NCI-H2171 treated with DMSO at 0.1 percent for 48 hours (cell line): ENCODE measurements around the gene LDHAL6B.
A peak's percentile ranks its signal among the peaks of the same experiment; 100 is the strongest.

ENCODE experiments used
- DNase-seq: peaks from one replicate; lab custom pipeline; 2025; lab: John Stamatoyannopoulos, UW

The LDHAL6B gene

DNA sequence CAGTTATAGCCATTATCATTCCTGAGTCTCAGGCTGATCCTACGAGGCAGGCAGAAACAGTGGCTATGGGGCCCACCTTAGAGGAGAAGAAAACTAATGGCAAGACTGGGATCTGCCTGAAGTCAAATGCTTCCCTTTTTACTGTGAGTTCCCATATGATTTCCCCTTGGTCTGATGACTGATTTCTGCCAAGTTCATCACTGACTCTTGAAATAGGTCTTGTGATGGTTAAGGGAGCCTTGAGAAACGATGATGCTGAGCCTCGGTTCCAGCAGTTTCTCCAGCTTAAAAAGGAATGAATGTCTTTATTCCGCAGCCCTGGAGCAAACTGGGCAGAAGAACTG, 29.4 kb upstream of the LDHAL6B start:
- DNase-seq: no peak

DNA sequence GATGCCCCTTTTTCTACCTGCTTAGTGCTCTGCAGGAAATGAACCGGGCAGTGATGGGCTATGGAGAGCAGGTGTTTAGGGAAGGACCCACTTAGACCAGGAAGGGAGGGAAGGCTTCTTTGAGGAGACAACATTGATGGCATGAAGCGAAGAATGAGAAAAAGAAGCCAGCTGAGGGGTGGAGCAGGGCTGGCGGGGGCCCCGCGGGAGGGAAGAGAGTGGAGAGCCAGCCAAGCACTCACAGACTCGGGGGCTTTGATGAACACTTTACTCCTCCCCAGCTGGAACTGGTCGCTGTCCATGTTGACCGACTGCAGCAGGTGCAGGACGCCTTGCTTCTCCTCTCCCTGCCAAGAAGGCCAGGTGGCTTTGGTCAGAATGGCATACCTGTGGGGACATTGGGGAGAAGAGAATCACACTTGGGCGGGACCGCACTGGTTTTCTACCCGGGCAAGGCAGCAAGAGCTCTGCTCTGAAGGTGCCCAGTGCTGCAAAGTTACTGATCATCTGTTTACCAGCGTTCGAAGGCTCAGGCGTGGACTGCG, 28.4 kb upstream of the LDHAL6B start:
- no peak for DNase-seq

DNA sequence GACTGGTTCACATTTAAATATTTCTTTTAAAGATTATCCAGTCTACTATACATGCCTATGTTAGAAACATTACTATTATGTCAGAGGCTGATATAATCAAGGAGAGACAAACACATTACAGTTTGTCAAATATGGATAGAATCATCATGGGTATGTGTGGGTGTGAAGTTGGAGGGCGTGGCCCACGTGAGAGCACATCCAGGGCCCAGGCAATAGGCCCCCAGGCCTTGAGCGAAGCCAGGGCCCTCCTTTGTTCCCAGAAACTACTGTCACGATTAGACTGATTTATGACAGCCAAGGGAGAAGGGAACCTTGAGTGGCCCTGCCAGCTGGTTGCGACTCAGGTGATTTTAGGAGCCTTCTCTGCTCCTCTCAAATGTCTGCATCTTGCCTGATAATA, 26.9 kb upstream of the LDHAL6B start:
- DNase-seq: peak; percentile 76

DNA sequence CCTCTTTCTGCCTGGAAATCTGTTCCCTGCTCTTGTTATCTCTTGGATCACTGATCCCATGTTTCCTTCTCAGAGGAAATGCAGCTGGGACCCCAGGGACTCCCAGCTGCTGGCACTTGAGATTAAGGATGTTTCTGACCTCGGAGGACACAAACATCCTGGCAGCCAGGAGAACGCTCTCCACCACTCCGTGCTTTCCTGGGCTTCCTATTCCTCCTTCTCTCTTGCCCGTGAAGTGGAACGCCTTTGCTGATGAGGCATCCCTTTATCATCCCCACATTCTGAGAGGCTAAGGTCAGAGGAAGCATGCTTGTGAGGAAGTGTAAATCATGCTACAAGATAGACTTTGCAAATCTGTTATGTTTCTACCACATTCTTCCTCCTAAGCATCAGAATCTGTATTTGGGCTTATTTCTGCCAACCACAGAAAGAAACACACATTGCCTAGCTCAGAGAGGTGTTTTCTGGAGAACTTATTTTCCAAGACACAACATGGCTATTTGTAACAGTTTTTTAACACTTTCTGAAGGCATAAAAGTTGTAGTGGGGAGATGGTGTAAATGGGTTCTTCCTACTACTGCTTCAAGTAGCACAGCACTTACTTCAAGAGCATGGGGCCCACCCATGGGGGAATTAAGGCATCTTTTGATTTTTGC, 25.6 kb upstream of the LDHAL6B start:
- DNase-seq: no peak

DNA sequence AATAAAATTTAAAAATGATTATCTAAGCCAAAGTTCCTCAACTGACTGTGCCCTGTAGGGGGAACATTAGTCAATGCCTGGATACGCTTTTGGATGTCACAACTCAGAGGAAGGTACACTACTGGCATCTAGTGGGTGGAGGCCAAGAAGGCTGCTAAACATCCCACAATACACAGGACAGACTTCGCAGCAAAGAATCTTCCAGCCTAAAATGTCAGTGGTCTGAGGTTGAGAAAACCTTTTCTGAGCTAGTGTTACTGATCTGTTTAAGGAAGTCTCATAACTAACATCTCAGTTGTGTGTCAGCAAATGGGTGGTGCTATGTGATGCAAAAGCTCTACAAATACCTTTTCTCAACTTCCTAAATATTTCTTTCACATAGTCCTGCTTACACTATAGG, 20.9 kb upstream of the LDHAL6B start:
- peak; percentile 12 for DNase-seq

DNA sequence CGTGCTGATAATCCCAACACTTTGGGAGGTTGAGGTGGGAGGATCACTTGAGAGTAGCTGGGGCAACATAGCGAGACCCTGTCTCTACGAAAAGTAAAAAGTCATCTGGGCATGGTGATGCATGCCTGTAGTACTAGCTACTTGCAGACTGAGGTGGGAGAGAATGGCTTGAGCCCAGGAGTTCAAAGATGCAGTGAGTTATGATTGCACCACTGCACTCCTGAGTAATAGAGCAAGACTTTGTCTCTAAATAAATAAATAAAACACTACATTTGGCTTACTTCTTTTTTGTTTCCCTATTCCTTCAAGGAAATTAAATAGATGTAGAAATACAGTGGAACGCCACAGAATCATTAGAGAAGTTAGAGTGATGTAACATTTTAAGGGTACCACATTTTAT, 20.1 kb upstream of the LDHAL6B start:
- no peak for DNase-seq

DNA sequence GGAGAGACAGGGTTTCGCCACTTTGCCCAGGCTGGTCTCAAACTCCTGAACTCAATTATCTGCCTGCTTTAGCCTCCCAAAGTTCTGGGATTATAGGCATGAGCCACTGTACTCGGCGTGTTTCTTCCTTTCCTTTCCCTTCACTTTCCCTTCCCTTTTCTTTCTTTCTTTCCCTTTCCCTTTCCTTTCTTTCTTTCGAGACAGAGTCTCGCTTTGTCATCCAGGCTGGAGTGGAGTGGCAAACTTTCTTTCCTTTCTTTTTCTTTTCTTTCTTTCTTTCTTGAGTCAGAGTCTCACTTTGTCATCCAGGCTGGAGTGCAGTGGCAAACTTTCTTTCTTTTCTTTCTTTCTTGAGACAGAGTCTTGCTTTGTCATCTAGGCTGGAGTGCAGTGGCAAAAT, 17.4 kb upstream of the LDHAL6B start:
- DNase-seq: no peak

DNA sequence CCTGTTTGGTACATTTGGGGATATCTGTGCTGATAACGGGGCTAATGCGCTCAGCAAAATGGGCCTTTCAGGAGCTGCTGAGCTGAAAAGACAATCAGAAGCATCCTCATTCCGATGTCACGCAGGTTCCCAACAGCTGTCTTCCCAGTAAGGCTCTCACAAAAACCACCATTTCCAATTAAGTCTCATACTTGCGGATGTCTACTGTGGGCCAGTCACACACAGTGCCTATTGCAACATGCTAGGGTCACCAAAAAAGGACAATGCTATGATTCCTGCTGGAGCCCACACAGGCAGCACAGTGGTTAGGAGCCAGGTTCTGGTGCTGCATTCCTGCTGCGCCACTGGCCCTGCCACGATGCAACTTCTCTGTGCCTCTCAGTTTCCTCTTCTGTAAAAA, 16.4 kb upstream of the LDHAL6B start:
- no peak for DNase-seq

DNA sequence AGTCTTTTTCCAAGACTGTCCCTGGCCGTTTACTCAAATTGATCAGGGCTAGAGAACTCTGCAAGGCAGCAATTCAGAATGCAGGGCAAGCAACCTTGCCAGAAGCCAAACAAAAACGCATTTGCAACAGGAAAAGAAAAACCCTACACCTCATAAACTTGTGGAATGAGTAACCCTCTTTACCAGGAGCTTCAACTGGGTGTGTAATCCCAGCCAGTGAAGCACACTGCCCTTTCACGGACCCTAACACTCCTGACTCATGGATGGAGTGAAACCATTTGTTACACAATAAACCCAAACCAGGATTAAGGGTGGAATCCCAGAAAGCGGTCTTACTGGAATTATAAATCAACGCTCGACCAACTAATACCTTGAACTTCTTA, 14.8 kb upstream of the LDHAL6B start:
- DNase-seq: no peak

DNA sequence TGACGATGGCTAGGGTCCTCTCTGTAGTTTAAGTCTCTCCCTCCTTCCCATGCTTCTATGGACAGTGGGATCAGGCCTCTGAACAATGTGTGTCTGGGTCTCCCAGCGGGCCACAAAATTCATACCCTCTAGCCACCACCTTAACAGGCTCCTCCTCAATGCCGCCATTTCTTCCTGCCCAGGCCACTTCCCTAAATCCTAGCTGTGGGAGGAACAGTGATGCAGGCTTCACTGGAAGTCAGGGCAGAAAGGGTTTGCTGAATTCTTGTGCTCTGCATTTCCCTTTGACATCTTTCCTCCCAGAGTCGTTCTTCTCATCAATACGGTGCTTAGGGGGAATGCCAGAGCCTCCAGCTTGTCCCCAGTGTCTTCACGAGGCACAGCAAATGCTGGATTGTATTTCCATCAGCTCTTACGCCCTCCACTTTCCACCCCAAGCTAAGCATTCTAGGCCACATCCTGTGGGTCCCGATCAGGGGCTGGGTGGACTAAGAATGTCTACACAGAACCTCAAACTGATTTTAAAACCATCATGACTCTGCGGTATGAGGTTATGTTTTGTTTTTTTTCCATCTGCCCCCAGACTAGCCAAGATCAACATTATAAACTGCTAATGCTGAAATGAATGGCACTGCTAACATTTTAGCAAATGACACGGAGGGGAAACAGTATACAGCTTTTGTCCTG, 11.9 kb upstream of the LDHAL6B start:
- no peak for DNase-seq

DNA sequence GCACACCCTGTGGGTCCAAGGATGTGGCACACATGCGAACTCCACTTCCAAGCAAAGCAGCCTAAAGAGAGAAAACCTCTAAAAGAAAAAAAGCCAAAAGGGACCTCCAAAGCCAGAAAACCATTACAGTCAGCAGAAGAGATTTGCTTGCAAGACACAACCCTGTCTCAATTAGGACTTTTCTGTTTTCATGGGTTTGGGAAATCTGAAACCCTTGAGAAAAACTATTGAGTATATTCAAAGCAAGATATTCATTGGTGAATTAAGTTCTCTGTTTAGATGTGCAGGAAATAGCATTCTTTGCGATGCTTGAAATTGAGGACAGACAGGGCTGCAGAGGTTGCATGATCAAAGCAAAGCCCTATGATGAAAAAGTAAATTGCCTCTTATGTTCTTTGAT, 10.2 kb upstream of the LDHAL6B start:
- DNase-seq: no peak

DNA sequence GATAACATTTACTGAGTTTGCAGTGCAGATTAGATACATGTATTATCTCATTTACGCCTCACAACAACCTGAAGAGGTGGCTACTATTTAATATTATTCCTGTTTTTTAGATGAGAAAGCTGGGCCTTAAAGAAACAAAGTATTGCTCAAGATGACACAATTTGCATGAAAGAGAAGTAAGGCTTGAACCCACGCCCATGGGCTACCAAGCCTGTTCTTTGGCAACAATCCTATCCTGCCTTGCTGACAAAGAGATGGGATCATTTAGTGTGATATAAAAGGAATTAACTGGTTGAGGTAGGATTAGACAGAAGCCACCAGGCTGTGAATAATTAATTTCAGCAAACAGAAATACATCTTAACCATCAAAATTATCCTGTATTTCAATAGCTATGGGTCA, 9.2 kb upstream of the LDHAL6B start:
- DNase-seq: no peak

DNA sequence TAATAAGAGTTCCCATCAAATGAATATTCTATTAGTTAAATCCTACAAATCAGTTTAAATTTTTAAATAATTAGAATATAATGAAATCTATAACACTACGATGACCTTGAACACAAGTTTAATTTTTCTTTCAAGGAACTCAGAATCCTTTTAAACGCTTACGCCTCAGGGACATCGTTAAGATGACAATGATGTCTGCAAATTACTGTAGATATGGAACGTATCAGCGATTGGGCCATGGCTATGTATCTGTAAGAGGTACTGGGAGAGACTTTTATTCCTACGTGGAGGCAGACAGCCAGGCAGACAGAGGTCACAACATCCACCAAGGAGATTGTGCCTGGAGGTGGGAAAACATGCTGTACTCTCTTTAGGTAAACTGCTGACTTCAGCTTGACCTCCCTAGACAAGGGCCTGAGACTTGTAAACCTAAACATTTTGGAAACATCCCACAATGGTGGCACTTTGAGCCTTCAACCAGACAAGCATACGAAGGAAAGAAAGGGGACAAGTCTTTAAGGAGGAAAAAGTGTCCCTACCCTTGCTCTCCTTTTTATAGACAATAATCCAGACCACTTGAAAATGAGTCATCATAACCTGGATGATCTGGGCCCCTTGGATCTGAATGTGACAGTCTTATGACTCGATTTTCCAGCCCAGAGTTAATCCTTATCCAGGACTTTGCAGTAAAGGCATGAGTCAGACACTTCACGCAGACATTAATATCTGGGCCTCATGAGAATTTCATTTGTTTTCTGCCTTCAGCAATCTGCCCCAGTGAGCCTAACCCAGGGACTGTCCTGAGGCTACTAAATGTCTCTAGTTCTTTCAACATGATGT, 6.8 kb upstream of the LDHAL6B start:
- DNase-seq: no peak

DNA sequence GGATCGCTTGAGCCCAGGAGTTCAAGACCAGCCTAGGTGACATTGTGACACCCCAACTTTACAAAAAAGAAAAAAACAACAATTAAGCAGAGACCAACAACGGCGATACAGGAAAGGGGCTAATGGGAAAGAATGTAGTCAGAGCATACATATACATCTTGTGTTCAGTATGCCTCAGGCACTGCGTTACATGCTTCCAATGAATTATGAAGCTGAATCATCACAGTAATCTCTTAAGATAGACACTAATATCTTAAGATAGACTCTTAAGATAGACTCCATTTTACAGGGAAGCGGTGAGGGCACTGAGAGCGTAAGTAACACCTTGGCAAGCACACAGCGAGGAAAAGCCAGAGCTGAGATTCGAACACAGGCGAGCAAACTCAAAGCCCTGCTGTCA, 6.1 kb upstream of the LDHAL6B start:
- no peak for DNase-seq

DNA sequence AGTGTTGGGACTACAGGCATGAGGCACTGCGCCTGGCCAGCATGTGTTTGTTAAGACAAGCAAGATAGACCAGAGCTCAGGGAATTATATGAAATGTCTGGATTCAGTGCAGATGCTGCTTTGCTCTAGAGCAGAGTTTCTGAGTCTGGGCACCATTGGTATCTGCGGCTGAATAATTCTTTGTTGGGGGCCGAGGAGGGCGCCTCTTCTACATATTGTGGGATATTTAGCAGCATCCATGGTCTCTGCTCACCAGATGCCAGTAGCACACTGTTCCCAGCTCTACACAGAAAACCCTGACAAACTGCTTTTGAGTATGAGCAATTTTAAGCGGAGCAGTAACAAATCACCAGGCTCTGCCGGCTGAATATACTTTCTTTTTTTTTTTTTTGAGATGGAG, 3.6 kb upstream of the LDHAL6B start:
- no peak for DNase-seq

DNA sequence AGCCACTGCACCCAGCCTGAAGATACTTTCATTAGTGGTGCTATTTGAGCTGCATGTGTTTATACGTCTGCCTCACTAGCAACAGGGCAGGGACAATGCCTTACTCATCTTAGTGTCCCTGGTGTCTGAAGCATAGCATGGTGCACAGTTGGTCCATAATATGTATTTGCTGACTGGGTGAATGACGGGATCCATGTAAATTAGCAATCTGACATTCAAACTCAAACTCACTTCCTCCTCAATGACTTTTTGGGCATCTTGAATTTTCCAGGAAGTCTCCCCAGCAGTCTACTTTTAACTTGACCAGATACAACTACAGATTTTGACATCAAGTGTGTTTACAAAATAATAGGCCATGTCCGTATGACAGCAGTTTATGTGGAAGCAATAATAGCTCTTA, 3.0 kb upstream of the LDHAL6B start:
- no peak for DNase-seq

DNA sequence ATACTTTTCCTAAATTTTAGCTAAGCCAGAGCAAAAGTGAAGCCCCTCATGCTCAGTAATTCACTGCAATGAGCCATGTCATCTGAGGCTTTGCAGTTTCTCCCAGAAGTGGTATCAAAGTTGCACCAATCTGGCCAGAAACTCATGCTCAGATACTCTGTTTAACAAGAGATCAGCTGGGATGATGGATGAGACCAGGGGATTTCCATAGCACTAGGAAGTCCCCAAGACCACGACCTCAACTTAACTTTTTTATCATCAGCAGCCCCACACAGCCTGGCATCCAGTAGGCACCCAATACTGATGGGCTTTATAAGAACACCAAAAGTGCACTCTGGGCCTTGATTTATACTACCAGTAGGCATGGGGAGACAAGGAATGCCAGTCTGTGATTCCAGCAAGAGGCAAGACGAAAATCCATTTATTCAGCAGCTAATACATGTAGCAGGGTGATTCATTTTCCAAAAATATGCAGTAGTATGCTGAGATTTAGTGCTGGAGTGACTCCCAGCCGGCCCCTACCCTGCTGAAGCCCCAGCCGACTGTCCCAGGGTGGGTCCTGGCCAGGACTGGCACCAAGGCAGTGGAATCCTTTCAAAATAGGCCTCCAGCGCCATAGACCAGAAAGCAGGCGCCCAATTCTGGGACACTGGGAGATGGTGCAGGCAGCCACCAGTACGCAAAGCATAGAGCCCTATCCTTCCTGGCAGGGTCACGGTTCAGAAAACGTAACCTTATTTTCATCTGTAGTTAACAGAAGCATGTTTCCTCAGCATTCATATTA, 612 bp upstream of the LDHAL6B start:
- no peak for DNase-seq

DNA sequence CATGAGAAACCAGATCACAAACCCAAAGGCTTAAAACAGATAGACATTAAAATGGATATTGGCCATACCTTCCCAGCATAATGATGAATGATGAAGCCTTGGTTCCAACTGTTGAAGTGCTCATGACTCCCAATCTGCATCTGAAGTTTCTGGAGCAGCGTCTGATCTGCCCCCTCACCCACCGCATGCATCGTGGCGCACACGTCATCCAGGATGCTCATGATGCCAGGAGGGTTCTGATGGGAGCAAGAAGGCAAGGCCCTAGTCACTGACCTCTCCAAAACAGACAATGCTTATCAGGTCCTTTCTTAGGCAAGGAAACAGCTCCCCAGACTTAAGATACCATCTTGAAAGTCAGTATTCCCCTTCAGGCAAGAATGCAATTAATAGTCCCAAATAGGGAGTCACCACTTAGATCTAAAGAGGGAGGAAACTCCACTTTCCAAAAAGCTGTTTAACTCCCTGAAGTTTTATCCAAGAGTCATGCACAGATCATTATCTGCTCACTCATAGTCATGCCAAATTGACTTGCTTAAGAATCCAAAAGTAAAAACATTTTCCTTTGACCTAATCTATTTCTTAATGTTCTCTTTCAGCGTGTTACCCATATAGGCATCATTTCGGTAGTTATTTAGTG, 2.1 kb downstream of the LDHAL6B start:
- no peak for DNase-seq

DNA sequence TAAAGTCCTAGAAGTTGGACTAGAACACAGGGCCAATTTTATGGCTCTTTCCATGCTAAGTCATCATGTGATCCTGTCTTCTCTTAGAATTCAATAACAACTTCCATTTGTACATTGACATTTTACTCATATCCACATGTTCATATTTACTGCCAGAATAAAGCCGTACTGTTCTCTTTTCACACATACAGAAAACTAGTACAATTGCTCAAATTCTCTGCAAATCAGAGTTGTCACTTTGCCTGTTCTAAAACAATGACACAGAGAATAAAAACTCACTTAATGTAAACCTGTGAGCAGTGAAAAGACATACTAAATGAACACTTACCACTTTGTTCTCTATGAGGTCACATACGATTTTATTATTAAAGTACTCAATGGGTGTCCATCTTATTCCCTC, 3.5 kb downstream of the LDHAL6B start:
- no peak for DNase-seq

DNA sequence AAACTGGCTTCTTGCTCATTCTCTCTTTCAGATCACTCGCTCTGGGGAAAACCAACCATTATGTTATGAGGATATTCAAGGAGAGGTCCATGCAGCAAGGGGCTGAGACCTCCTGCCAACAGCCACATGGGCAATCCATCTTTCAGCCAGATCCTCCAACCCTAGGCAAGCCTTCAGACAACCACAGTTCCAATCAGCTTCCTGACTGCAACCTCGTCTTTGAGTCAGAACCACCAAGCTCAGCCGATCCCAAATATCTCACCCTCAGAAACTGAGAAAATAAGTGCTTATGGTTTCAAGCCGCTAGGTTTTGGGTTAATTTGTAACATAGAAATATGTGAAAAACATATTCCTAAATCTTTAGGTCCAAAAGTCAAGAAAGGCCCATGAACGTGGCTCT, 10.3 kb downstream of the LDHAL6B start:
- no peak for DNase-seq

DNA sequence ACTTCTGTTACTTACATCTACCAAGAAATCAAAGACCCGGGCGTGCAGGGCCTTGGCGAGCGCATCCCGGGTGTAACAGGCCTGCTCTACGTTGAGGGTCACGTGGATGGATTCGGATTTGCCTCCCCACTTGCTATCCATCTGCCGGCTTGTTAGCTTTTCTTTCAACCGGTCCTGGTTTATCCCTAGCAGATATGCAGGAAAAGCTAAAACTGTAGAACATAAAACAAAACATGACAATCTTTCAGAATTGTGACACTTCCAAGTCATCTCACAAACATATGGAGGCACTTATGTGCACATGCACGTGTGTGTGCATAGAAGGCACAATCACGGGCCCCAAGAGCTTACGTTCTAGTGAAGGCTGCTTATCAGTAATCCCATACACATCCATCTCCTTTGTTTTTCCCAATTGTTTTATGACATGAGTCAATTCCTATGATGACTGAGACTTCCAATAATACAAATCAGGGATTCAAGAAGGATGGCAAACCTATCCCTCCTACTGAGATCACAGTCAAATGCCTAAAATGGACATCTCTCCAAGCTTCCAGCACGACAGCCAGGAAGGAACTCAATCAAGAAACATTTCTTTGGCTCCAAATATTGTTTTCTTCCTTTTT, 11.3 kb downstream of the LDHAL6B start:
- no peak for DNase-seq
